ENCODE data around the gene CCDC197. TPM values are rescaled to one million over a fixed set of nuclear protein-coding genes. Genes with fewer than 3 reads are reported as not detected.

The CCDC197 gene
- total RNA-seq, 1 donor = not detected

GRCh38 chr14:94051115-94051514 lies 54.0 kb downstream of the CCDC197 start:
- TF ChIP-seq CTCF (IDR thresholded peaks at IDR 0.05; ENCODE audit: insufficient read depth, low read length) = peak; percentile 61
- no peak overlapping the region for H3K4me3 ChIP-seq (ENCODE audit: low read depth, low read length)
- DNase-seq (ENCODE audit: low read depth) = peak; percentile 67

- no peak for TF ChIP-seq CTCF (IDR thresholded peaks at IDR 0.05; ENCODE audit: insufficient read depth, low read length)
- no peak overlapping the region for H3K4me3 ChIP-seq (ENCODE audit: low read depth, low read length)
- no peak for DNase-seq (ENCODE audit: low read depth)
Measured at GRCh38 chr14:94051779-94052178, 54.7 kb downstream of the CCDC197 start.

- TF ChIP-seq CTCF (IDR thresholded peaks at IDR 0.05; ENCODE audit: insufficient read depth, low read length) = no peak
- no peak for DNase-seq (ENCODE audit: low read depth)
Measured at GRCh38 chr14:94052199-94052598, 55.1 kb downstream of the CCDC197 start.

GRCh38 chr14:94052662-94053061 lies 55.6 kb downstream of the CCDC197 start:
- H3K4me3 ChIP-seq (ENCODE audit: low read depth, low read length) = no peak overlapping the region
- no peak for DNase-seq (ENCODE audit: low read depth)
- no peak for TF ChIP-seq CTCF (IDR thresholded peaks at IDR 0.05; ENCODE audit: insufficient read depth, low read length)

More at GRCh38 chr14:94052199-94052598, 55.1 kb downstream of the CCDC197 start:
- no peak overlapping the region for H3K4me3 ChIP-seq (ENCODE audit: low read depth, low read length)

GRCh38 chr14:94054401-94054800 lies 57.3 kb downstream of the CCDC197 start:
- DNase-seq (ENCODE audit: low read depth) = no peak
- no peak overlapping the region for H3K4me3 ChIP-seq (ENCODE audit: low read depth, low read length)
- no peak for TF ChIP-seq CTCF (IDR thresholded peaks at IDR 0.05; ENCODE audit: insufficient read depth, low read length)

- H3K4me3 ChIP-seq (ENCODE audit: low read depth, low read length) = no peak overlapping the region
- DNase-seq (ENCODE audit: low read depth) = no peak
- no peak for TF ChIP-seq CTCF (IDR thresholded peaks at IDR 0.05; ENCODE audit: insufficient read depth, low read length)
Measured at GRCh38 chr14:94054936-94055335, 57.8 kb downstream of the CCDC197 start.

- no peak for DNase-seq (ENCODE audit: low read depth)
- TF ChIP-seq CTCF (IDR thresholded peaks at IDR 0.05; ENCODE audit: insufficient read depth, low read length) = no peak
- H3K4me3 ChIP-seq (ENCODE audit: low read depth, low read length) = no peak overlapping the region
Measured at GRCh38 chr14:94056579-94057308, 59.6 kb downstream of the CCDC197 start.

Measured in fibroblast of the aortic adventitia (primary cell).